ENCODE data around the gene E2F7.
A peak's percentile ranks its signal among the peaks of the same experiment; 100 is the strongest.

Gene E2F7, protein sequence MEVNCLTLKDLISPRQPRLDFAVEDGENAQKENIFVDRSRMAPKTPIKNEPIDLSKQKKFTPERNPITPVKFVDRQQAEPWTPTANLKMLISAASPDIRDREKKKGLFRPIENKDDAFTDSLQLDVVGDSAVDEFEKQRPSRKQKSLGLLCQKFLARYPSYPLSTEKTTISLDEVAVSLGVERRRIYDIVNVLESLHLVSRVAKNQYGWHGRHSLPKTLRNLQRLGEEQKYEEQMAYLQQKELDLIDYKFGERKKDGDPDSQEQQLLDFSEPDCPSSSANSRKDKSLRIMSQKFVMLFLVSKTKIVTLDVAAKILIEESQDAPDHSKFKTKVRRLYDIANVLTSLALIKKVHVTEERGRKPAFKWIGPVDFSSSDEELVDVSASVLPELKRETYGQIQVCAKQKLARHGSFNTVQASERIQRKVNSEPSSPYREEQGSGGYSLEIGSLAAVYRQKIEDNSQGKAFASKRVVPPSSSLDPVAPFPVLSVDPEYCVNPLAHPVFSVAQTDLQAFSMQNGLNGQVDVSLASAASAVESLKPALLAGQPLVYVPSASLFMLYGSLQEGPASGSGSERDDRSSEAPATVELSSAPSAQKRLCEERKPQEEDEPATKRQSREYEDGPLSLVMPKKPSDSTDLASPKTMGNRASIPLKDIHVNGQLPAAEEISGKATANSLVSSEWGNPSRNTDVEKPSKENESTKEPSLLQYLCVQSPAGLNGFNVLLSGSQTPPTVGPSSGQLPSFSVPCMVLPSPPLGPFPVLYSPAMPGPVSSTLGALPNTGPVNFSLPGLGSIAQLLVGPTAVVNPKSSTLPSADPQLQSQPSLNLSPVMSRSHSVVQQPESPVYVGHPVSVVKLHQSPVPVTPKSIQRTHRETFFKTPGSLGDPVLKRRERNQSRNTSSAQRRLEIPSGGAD

DNA sequence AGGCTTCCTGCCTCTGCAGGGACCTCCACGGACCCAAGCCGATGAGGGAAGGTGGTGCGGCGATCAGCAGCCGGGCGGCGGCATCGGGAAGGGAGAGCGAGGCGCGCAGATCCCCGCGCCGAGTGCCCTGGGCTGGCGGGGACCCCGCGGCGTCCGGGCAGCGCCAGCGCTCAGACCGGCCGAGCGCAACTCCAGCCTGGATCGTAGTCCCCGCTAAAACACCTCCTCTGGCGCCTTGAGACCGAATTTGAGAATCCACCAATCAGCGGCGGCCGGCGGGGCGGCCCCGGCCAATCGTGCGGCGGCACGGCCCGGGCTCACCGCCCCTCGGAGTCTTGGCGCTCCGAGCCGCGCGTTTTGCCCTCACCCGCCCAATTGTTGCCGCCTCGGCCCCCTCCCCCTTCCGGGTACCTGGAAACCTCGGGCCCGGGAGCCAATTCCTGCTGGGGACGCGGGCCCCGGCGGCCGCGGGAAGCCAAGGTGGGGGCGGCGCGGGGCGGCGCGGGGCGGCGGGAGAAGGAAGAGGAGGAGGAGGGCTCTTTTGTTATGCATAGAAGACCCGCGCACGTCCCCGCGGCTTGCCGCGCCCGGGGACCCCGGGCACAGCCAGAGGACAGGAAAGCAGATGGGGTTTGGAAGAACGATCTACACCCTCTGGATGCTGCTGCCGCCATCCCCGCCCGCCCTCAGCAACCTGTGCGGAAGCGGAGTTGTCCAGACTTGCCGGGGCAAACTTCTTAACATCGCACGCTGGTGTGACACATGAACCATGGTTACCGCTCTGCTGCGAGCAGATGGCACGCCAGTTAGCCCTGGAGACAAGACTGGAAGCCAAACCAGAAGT, at the start of gene E2F7:
E2F7 (minus strand) TSS at position 209 of the 844 bp plus-strand sequence. CDS start 934 bp downstream, outside the sequence.
- peak; percentile 76 for TF ChIP-seq POLR2AphosphoS5 (IDR thresholded peaks at IDR 0.05; ENCODE audit: borderline replicate concordance, low read depth, low read length)
- no peak for TF ChIP-seq FOXP2 (optimal IDR thresholded peaks at IDR 0.05; ENCODE audit: control extremely low read depth, extremely low read length, insufficient read depth)
- peaks cover 32% of the 10 kb centered on the region for H3K36me3 ChIP-seq (ENCODE audit: insufficient read depth, low read length)
- H3K27ac ChIP-seq, result peak within 1 kb of the TSS; percentile 31; the same call in 1 of the 2 replicates
- H3K9me3 ChIP-seq (ENCODE audit: low read depth, low read length), result no peaks in the 10 kb centered on the region
- peak within 1 kb of the TSS; percentile 90 for H3K4me3 ChIP-seq
- H3K9ac ChIP-seq (ENCODE audit: insufficient read length), result peak within 1 kb of the TSS; percentile 89
- DNase-seq (ENCODE audit: low read depth, low spot score), result peak; percentile 50

GRCh38 chr12:77113971-77114370, 48.6 kb upstream of the E2F7 start:
- Histone ChIP-seq H3K36me3 (ENCODE audit: insufficient read depth, low read length) (no peaks in the 10 kb centered on the region), H3K9ac (ENCODE audit: insufficient read length) (no peak overlapping the region), H3K4me3 (no peak overlapping the region), H3K9me3 (ENCODE audit: low read depth, low read length) (peaks cover 4% of the 10 kb centered on the region; the same call in 1 of the 2 replicates), H3K27ac (no peak overlapping the region)
- TF ChIP-seq EZH2 (IDR thresholded peaks at IDR 0.05), result no peak
- no peak for TF ChIP-seq POLR2AphosphoS5 (IDR thresholded peaks at IDR 0.05; ENCODE audit: borderline replicate concordance, low read depth, low read length)
- TF ChIP-seq FOXP2 (optimal IDR thresholded peaks at IDR 0.05; ENCODE audit: control extremely low read depth, extremely low read length, insufficient read depth), result no peak
- no peak for DNase-seq (ENCODE audit: low read depth, low spot score)

DNA sequence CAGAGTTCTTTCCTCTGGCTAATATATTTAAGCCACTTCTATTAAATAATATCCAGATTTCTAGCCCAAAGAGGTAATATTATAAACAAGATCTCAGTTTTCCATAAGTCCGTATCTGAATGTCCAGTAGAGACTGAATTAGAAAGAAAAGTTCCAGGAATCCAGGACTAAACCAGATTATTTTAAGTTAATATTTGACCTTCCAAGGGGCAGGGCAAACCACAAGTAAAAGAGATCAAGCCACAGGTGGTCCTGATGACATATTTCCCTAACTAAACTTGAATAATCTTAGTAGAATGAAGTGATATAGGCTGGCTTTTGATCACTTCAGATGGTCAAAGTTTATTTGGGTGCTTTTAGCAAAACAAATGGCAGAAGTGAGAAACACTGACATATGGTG, 43.3 kb upstream of the E2F7 start:
- Histone ChIP-seq H3K36me3 (ENCODE audit: insufficient read depth, low read length) (no peaks in the 10 kb centered on the region), H3K9me3 (ENCODE audit: low read depth, low read length) (peaks cover 4% of the 10 kb centered on the region; the same call in 1 of the 2 replicates), H3K27ac (no peak overlapping the region), H3K9ac (ENCODE audit: insufficient read length) (no peak overlapping the region), H3K4me3 (no peak overlapping the region)
- DNase-seq (ENCODE audit: low read depth, low spot score), result no peak
- no peak for TF ChIP-seq EZH2 (IDR thresholded peaks at IDR 0.05)
- TF ChIP-seq POLR2AphosphoS5 (IDR thresholded peaks at IDR 0.05; ENCODE audit: borderline replicate concordance, low read depth, low read length), result no peak
- TF ChIP-seq FOXP2 (optimal IDR thresholded peaks at IDR 0.05; ENCODE audit: control extremely low read depth, extremely low read length, insufficient read depth), result no peak

DNA sequence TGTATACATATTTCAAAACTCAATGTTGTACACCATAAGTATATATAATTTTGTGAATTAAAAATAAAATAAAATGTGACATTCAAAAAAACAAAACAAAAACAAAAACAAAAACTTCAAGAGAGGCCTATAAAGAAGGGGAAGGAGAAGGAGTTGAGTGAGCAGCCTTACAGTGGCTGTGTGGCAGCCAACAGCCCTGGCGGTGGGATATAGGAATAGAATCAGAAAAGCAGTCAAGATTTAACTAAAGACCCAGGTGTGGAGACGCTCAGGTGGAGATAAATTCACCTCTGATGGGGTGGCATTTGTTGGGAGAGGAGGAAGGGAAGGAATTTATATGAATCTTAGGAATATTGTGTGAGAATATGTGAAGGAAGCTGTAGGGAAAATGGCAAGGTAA, 41.8 kb upstream of the E2F7 start:
- Histone ChIP-seq H3K4me3 (no peak overlapping the region), H3K36me3 (ENCODE audit: insufficient read depth, low read length) (no peaks in the 10 kb centered on the region), H3K27ac (no peak overlapping the region), H3K9me3 (ENCODE audit: low read depth, low read length) (peaks cover 4% of the 10 kb centered on the region; the same call in 1 of the 2 replicates), H3K9ac (ENCODE audit: insufficient read length) (no peak overlapping the region)
- DNase-seq (ENCODE audit: low read depth, low spot score), result no peak
- no peak for TF ChIP-seq FOXP2 (optimal IDR thresholded peaks at IDR 0.05; ENCODE audit: control extremely low read depth, extremely low read length, insufficient read depth)
- TF ChIP-seq POLR2AphosphoS5 (IDR thresholded peaks at IDR 0.05; ENCODE audit: borderline replicate concordance, low read depth, low read length), result no peak
- TF ChIP-seq EZH2 (IDR thresholded peaks at IDR 0.05), result no peak

DNA sequence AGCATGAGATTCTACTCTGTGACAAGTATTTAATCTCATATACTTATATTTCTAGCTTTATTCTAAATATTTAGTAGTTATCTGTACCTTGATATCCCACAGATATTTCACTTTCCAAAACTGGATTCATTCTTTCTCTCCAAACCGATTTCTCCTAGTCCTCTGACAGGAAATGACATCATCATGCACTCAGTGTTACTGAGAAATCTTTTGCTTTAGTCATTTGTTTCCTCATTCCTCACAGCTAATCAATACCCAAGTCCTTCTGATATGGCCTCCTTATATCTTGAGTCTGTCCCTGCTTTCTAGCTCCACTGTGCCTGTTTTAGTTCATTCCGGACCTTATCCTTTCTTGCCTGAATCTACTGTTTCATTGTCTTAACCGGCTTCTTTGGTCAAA, 39.4 kb upstream of the E2F7 start:
- H3K36me3 ChIP-seq (ENCODE audit: insufficient read depth, low read length), result no peaks in the 10 kb centered on the region
- no peak overlapping the region; the same call in 1 of the 2 replicates for H3K27ac ChIP-seq
- TF ChIP-seq EZH2 (IDR thresholded peaks at IDR 0.05), result no peak
- no peak overlapping the region for H3K9ac ChIP-seq (ENCODE audit: insufficient read length)
- H3K4me3 ChIP-seq, result no peak overlapping the region
- H3K9me3 ChIP-seq (ENCODE audit: low read depth, low read length), result no peaks in the 10 kb centered on the region
- DNase-seq (ENCODE audit: low read depth, low spot score), result no peak

- TF ChIP-seq FOXP2 (optimal IDR thresholded peaks at IDR 0.05; ENCODE audit: control extremely low read depth, extremely low read length, insufficient read depth) (no peak), EZH2 (IDR thresholded peaks at IDR 0.05) (no peak), POLR2AphosphoS5 (IDR thresholded peaks at IDR 0.05; ENCODE audit: borderline replicate concordance, low read depth, low read length) (no peak)
- Histone ChIP-seq H3K27ac (no peak overlapping the region), H3K9ac (ENCODE audit: insufficient read length) (no peak overlapping the region), H3K4me3 (no peak overlapping the region), H3K9me3 (ENCODE audit: low read depth, low read length) (no peaks in the 10 kb centered on the region), H3K36me3 (ENCODE audit: insufficient read depth, low read length) (no peaks in the 10 kb centered on the region)
- no peak for DNase-seq (ENCODE audit: low read depth, low spot score)
Measured at GRCh38 chr12:77104286-77104685, 38.9 kb upstream of the E2F7 start.

GRCh38 chr12:77102691-77103090, 37.3 kb upstream of the E2F7 start:
- Histone ChIP-seq H3K9ac (ENCODE audit: insufficient read length) (no peak overlapping the region), H3K4me3 (no peak overlapping the region), H3K9me3 (ENCODE audit: low read depth, low read length) (no peaks in the 10 kb centered on the region), H3K36me3 (ENCODE audit: insufficient read depth, low read length) (no peaks in the 10 kb centered on the region), H3K27ac (no peak overlapping the region)
- no peak for DNase-seq (ENCODE audit: low read depth, low spot score)
- TF ChIP-seq POLR2AphosphoS5 (IDR thresholded peaks at IDR 0.05; ENCODE audit: borderline replicate concordance, low read depth, low read length) (no peak), EZH2 (IDR thresholded peaks at IDR 0.05) (no peak), FOXP2 (optimal IDR thresholded peaks at IDR 0.05; ENCODE audit: control extremely low read depth, extremely low read length, insufficient read depth) (no peak)
